Colonic mucosa (tissue), 4 donors: ENCODE data around the gene TTC22. TPM values are rescaled to one million over a fixed set of nuclear protein-coding genes. Genes with fewer than 3 reads are reported as not detected.

Source experiments
- DNase-seq: peaks from one replicate; pipeline ENCODE4 v3.0.0-alpha.2; 2020
- H3K27ac ChIP-seq: fragments of 200-600 bp; one replicate; pipeline ENCODE4 v1.8.0; 2021
- H3K27me3 ChIP-seq: fragments of 200-600 bp; one replicate; pipeline ENCODE4 v1.8.0; 2021
- H3K36me3 ChIP-seq: fragments of 200-600 bp; one replicate; pipeline ENCODE4 v1.8.0; 2021
- H3K4me1 ChIP-seq: fragments of 200-600 bp; one replicate; pipeline ENCODE4 v1.8.0; 2021; ENCODE audit warnings: mild to moderate bottlenecking
- H3K4me3 ChIP-seq: fragments of 200-600 bp; one replicate; pipeline ENCODE4 v1.8.0; 2021
- H3K9ac ChIP-seq, 2 donors: one replicate each; pipeline ENCODE4 v1.7.0; 2013; ENCODE audit warnings: control low read depth in 2 of 2, low read depth in 2 of 2, low read length in 2 of 2
- H3K9me3 ChIP-seq: fragments of 200-600 bp; one replicate; pipeline ENCODE4 v1.8.0; 2021
- CTCF ChIP-seq: fragments of 200-600 bp; IDR thresholded peaks from one replicate; pipeline ENCODE4 v1.8.0; 2022; ENCODE audit warnings: antibody characterized with exemption, mild to moderate bottlenecking
- intact Hi-C: fragments of 100-400 bp; cut with DNase I; formaldehyde crosslinking; loops from one replicate; pipeline ENCODE4 v1.14.1; 2022
- total RNA-seq, 2 donors: library from RNA; stranded (reverse); fragmentation: NEBNext Ultra II Directional in 1 of 2; extraction: Animal tissue kit (Norgen Biotek cat#: 25700) in 1 of 2; gene quantifications; one replicate each; pipeline ENCODE4 v1.2.1, GENCODE V29; 2021
- donor health status: healthy.
- donor health status: DM: no; HTN: no; CAD: no.
- donor health status: DM: no; HTN: no; CAD: no.

The TTC22 gene
- total RNA-seq, 2 donors from 2014 or later, result 52.4 to 80.6 TPM

GRCh38 chr1:54837002-54837853, 36.1 kb upstream of the TTC22 start:
- Histone ChIP-seq H3K4me3 (no peak overlapping the region), H3K36me3 (no peaks in the 10 kb centered on the region), H3K27me3 (no peaks in the 10 kb centered on the region), H3K4me1 (no peaks in the 10 kb centered on the region), H3K9ac (no peak overlapping the region), H3K9me3 (no peaks in the 10 kb centered on the region), H3K27ac (no peak overlapping the region)
- TF ChIP-seq CTCF, result no peak
- intact Hi-C loops, result no loop called here
- DNase-seq, result no peak

- no peaks in the 10 kb centered on the region for H3K9me3 ChIP-seq
- H3K27me3 ChIP-seq, result no peaks in the 10 kb centered on the region
- H3K9ac ChIP-seq, result no peak overlapping the region
- H3K4me3 ChIP-seq, result no peak overlapping the region
- H3K27ac ChIP-seq, result no peak overlapping the region
- H3K36me3 ChIP-seq, result no peaks in the 10 kb centered on the region
- no peak for TF ChIP-seq CTCF
- DNase-seq, result no peak
- intact Hi-C loops, result no loop called here
- no peaks in the 10 kb centered on the region for H3K4me1 ChIP-seq
Measured at GRCh38 chr1:54836594-54836993, 35.5 kb upstream of the TTC22 start.

GRCh38 chr1:54835970-54836369, 34.8 kb upstream of the TTC22 start:
- Histone ChIP-seq H3K27ac (no peak overlapping the region), H3K27me3 (no peaks in the 10 kb centered on the region), H3K9ac (no peak overlapping the region), H3K36me3 (no peaks in the 10 kb centered on the region), H3K4me1 (no peaks in the 10 kb centered on the region), H3K4me3 (no peak overlapping the region), H3K9me3 (no peaks in the 10 kb centered on the region)
- intact Hi-C loops, result no loop called here
- TF ChIP-seq CTCF, result no peak
- DNase-seq, result no peak

GRCh38 chr1:54835131-54835898, 34.2 kb upstream of the TTC22 start:
- TF ChIP-seq CTCF, result no peak
- intact Hi-C loops, result no loop called here
- DNase-seq, result no peak
- no peaks in the 10 kb centered on the region for H3K4me1 ChIP-seq
- H3K36me3 ChIP-seq, result no peaks in the 10 kb centered on the region
- H3K4me3 ChIP-seq, result no peak overlapping the region
- H3K9me3 ChIP-seq, result no peaks in the 10 kb centered on the region
- H3K27me3 ChIP-seq, result no peaks in the 10 kb centered on the region
- no peak overlapping the region for H3K9ac ChIP-seq
- H3K27ac ChIP-seq, result no peak overlapping the region

- Histone ChIP-seq H3K4me1 (no peaks in the 10 kb centered on the region), H3K9ac (no peak overlapping the region), H3K9me3 (no peaks in the 10 kb centered on the region), H3K36me3 (no peaks in the 10 kb centered on the region), H3K27me3 (no peaks in the 10 kb centered on the region), H3K4me3 (no peak overlapping the region), H3K27ac (no peak overlapping the region)
- intact Hi-C loops, result no loop called here
- DNase-seq, result no peak
- no peak for TF ChIP-seq CTCF
Measured at GRCh38 chr1:54834007-54834541, 33.0 kb upstream of the TTC22 start.
